CD14-positive monocyte (primary cell): ENCODE data around the gene EIPR1. TPM values are rescaled to one million over a fixed set of nuclear protein-coding genes. Genes with fewer than 3 reads are reported as not detected.

ENCODE experiments used
- DNase-seq, 3 donors: peaks; one replicate each; pipeline ENCODE4 v3.0.0-alpha.2; 2011 to 2022
- H2AFZ ChIP-seq: 2 replicates; pipeline ENCODE4 v1.6.0; 2012; ENCODE audit warnings: mild to moderate bottlenecking, low read depth, low read length, inconsistent platforms; ENCODE audit not compliant: insufficient read depth, poor library complexity, severe bottlenecking
- H3K27ac ChIP-seq, 2 donors: 1 replicate in 1 of 2; 2 replicates in 1 of 2; pipeline ENCODE4 v1.5.1; 2012 to 2013; ENCODE audit warnings: low read length in 2 of 2, control low read depth in 1 of 2, inconsistent platforms in 1 of 2, low read depth in 1 of 2, mild to moderate bottlenecking in 1 of 2
- H3K27me3 ChIP-seq, 2 donors: one replicate each; pipeline versions ENCODE4 v1.6.0 to v1.6.1; 2011 to 2013; ENCODE audit warnings: low read length in 2 of 2; ENCODE audit not compliant: control insufficient read depth in 2 of 2, insufficient read depth in 2 of 2
- H3K36me3 ChIP-seq, 2 donors: replicated peaks in 1 of 2; 1 replicate in 1 of 2; 2 replicates in 1 of 2; pipeline versions ENCODE4 v1.5.1 to v1.6.1; 2012 to 2013; ENCODE audit warnings: low read length in 2 of 2, control low read depth in 1 of 2, inconsistent platforms in 1 of 2, mild to moderate bottlenecking in 1 of 2; ENCODE audit not compliant: insufficient read depth in 2 of 2, control insufficient read depth in 1 of 2
- H3K4me1 ChIP-seq, 2 donors: 1 replicate in 1 of 2; 2 replicates in 1 of 2; pipeline versions ENCODE4 v1.5.1 to v1.6.1; 2012 to 2013; ENCODE audit warnings: low read length in 2 of 2, control low read depth in 1 of 2, inconsistent platforms in 1 of 2, mild to moderate bottlenecking in 1 of 2, moderate library complexity in 1 of 2; ENCODE audit not compliant: insufficient read depth in 2 of 2, control insufficient read depth in 1 of 2
- H3K4me2 ChIP-seq: replicated peaks from 2 replicates; pipeline ENCODE3; 2012; ENCODE audit warnings: low read length, moderate library complexity, mild to moderate bottlenecking; ENCODE audit not compliant: poor library complexity, severe bottlenecking; ENCODE audit errors: extremely low read depth
- H3K4me3 ChIP-seq, 3 experiments: fragments of 200-600 bp in 1 of 3; sonication (generic) in 1 of 3; replicated peaks in 1 of 3; 1 replicate in 2 of 3; 2 replicates in 1 of 3; pipeline ENCODE4 v1.5.1; 2011 to 2013; ENCODE audit warnings: low read length in 3 of 3, mild to moderate bottlenecking in 3 of 3, control low read depth in 2 of 3, low read depth in 2 of 3, inconsistent platforms in 1 of 3, moderate library complexity in 1 of 3
- H3K79me2 ChIP-seq: 2 replicates; pipeline ENCODE4 v1.6.0; 2012; ENCODE audit warnings: mild to moderate bottlenecking, control low read depth, inconsistent platforms, low read length, moderate library complexity; ENCODE audit not compliant: insufficient read depth
- H3K9ac ChIP-seq: 2 replicates; pipeline ENCODE4 v1.6.0; 2017; ENCODE audit warnings: low read length, mild to moderate bottlenecking; ENCODE audit not compliant: insufficient read depth, poor library complexity, severe bottlenecking
- H3K9me3 ChIP-seq, 2 donors: replicated peaks in 1 of 2; 1 replicate in 1 of 2; 2 replicates in 1 of 2; pipeline versions ENCODE4 v1.5.1 to v1.6.1; 2012 to 2013; ENCODE audit warnings: low read length in 2 of 2, control low read depth in 1 of 2; ENCODE audit not compliant: control insufficient read depth in 1 of 2, insufficient read depth in 1 of 2
- H4K20me1 ChIP-seq: 2 replicates; pipeline ENCODE4 v1.6.0; 2012; ENCODE audit warnings: mild to moderate bottlenecking, low read length, control low read depth, moderate library complexity; ENCODE audit not compliant: insufficient read depth
- H3K27ac Mint-ChIP-seq, 7 donors: one replicate each; pipeline ENCODE4 v1.8.0; 2020; ENCODE audit warnings: mild to moderate bottlenecking in 7 of 7, mixed read lengths in 7 of 7, moderate library complexity in 6 of 7, inconsistent platforms in 2 of 7
- H3K27me3 Mint-ChIP-seq, 3 donors: one replicate each; pipeline ENCODE4 v1.8.0; 2021 to 2022; ENCODE audit warnings: low read depth in 3 of 3, mild to moderate bottlenecking in 3 of 3, mixed read lengths in 3 of 3, moderate library complexity in 3 of 3, inconsistent platforms in 1 of 3
- H3K36me3 Mint-ChIP-seq, 2 donors: one replicate each; pipeline ENCODE4 v1.8.0; 2020; ENCODE audit warnings: mixed read lengths in 2 of 2, inconsistent platforms in 1 of 2, mild to moderate bottlenecking in 1 of 2
- H3K4me1 Mint-ChIP-seq: one replicate; pipeline ENCODE4 v1.8.0; 2020; ENCODE audit warnings: mild to moderate bottlenecking, mixed read lengths
- H3K4me3 Mint-ChIP-seq, 2 donors: one replicate each; pipeline ENCODE4 v1.8.0; 2020; ENCODE audit warnings: mild to moderate bottlenecking in 2 of 2, mixed read lengths in 2 of 2, moderate library complexity in 1 of 2
- H3K9me3 Mint-ChIP-seq, 7 donors: one replicate each; pipeline ENCODE4 v1.8.0; 2020 to 2022; ENCODE audit warnings: mixed read lengths in 7 of 7, mild to moderate bottlenecking in 6 of 7, moderate library complexity in 6 of 7, inconsistent platforms in 2 of 7
- CTCF ChIP-seq: fragments of 200-600 bp; IDR thresholded peaks from one replicate; pipeline ENCODE4 v1.8.0; 2022; ENCODE audit warnings: antibody characterized with exemption, mild to moderate bottlenecking
- WGBS: methylation state at CpG from one replicate; pipeline ENCODE4 v1.1.5; 2013; ENCODE audit warnings: missing lambda C conversion rate; ENCODE audit not compliant: insufficient coverage; 5-methylcytosine and 5-hydroxymethylcytosine counted together
- intact Hi-C, 2 donors: fragments of 100-400 bp; cut with micrococcal nuclease; formaldehyde crosslinking; loops; one replicate each; pipeline versions ENCODE4 v1.15.0 to v1.15.1; 2023
- polyA plus RNA-seq, 3 donors: library from polyadenylated mRNA; depleted of rRNA in 1 of 3; unstranded in 2 of 3; stranded (reverse) in 1 of 3; fragments of 300-500 nt in 2 of 3; fragments of >200 nt in 1 of 3; fragmentation: Illumina TruSeq in 2 of 3; gene quantifications; 1 replicate in 2 of 3; 2 replicates in 1 of 3; pipeline ENCODE4 v1.2.3, GENCODE V29; 2012 to 2021

The EIPR1 gene
- polyA plus RNA-seq, 3 donors, result 19.0 to 22.4 (median 20.8) TPM

- intact Hi-C loops, result no loop called here
- no peak for DNase-seq
Observed at GRCh38 chr2:3179208-3179607, 198.4 kb downstream of the EIPR1 start.

GRCh38 chr2:3178578-3179031, 199.0 kb downstream of the EIPR1 start:
- Histone ChIP-seq H3K9me3 (peaks cover 6 to 20% of the 10 kb centered on the region in 2 donors), H3K36me3 (peaks cover 0 to 8% of the 10 kb centered on the region in 2 donors), H3K4me2 (no peak overlapping the region), H3K9ac (no peak overlapping the region), H4K20me1 (no peaks in the 10 kb centered on the region), H3K4me1 (no peaks in the 10 kb centered on the region), H3K79me2 (no peaks in the 10 kb centered on the region), H3K4me3 (no peak overlapping the region), H3K27ac (no peak overlapping the region), H2AFZ (no peak overlapping the region), H3K27me3 (no peaks in the 10 kb centered on the region)
- 95% methylated on average over 7 of the region's 7 CpGs for WGBS
- DNase-seq, result no peak
- Mint-ChIP-seq H3K27ac (no peak overlapping the region), H3K27me3 (no peaks in the 10 kb centered on the region), H3K4me1 (no peaks in the 10 kb centered on the region), H3K36me3 (peaks cover 15 to 18% of the 10 kb centered on the region in 2 donors), H3K4me3 (no peak overlapping the region), H3K9me3 (peaks cover 0 to 16% (median 9%) of the 10 kb centered on the region in 7 donors)
- intact Hi-C loops, result no loop called here
- no peak for TF ChIP-seq CTCF

More at GRCh38 chr2:3179208-3179607, 198.4 kb downstream of the EIPR1 start:
- no peaks in the 10 kb centered on the region for H3K4me1 Mint-ChIP-seq
- no peaks in the 10 kb centered on the region for H3K27me3 Mint-ChIP-seq
- Histone ChIP-seq H3K27me3 (no peaks in the 10 kb centered on the region), H3K4me1 (no peaks in the 10 kb centered on the region), H3K27ac (no peak overlapping the region), H3K9ac (no peak overlapping the region), H2AFZ (no peak overlapping the region), H3K9me3 (peaks cover 6 to 20% of the 10 kb centered on the region in 2 donors), H3K4me3 (no peak overlapping the region), H4K20me1 (no peaks in the 10 kb centered on the region), H3K36me3 (peaks cover 0 to 8% of the 10 kb centered on the region in 2 donors), H3K79me2 (no peaks in the 10 kb centered on the region), H3K4me2 (no peak overlapping the region)
- H3K36me3 Mint-ChIP-seq, result peaks cover 20 to 23% of the 10 kb centered on the region in 2 donors
- WGBS, result 95% methylated on average over 17 of the region's 17 CpGs
- H3K9me3 Mint-ChIP-seq, result peaks cover 0 to 17% (median 9%) of the 10 kb centered on the region in 7 donors
- no peak overlapping the region for H3K4me3 Mint-ChIP-seq
- TF ChIP-seq CTCF, result no peak
- peak overlapping the region in 1 of 7 donors; percentile 5 for H3K27ac Mint-ChIP-seq
